IMR-90 (cell line): ENCODE results near the gene C10orf88. TPM values are rescaled to one million over a fixed set of nuclear protein-coding genes. Genes with fewer than 3 reads are reported as not detected.

ENCODE experiments used
- ATAC-seq: fragments of 200-7000 bp; cut with Tn5 transposase; 2 replicates; pipeline ENCODE4 v1.9.1; 2020; ENCODE audit warnings: low read depth, mild to moderate bottlenecking, moderate library complexity
- BruUV-seq: library from RNA; stranded (reverse); fragments of 400-500 nt; replicated peaks from 2 replicates; lab custom pipeline; 2021; lab: Mats Ljungman, UMichigan
- CTCF ChIA-PET: fragments of 300-600 bp; formaldehyde crosslinking; extraction: SDS; loops from one replicate; lab custom pipeline; 2021; ENCODE audit warnings: antibody characterized with exemption; lab: Yijun Ruan, JAX
- POLR2A ChIA-PET: fragments of 300-600 bp; sonication (Branson Sonifier 250); formaldehyde crosslinking; loops from one replicate; lab custom pipeline; 2022; ENCODE audit warnings: antibody characterized with exemption; ENCODE audit not compliant: unreplicated experiment; lab: Charles Lee
- DNase-seq: peaks from one replicate; pipeline ENCODE4 v3.0.0; 2013
- H2AFZ ChIP-seq: replicated peaks from 2 replicates; pipeline ENCODE3; 2013; ENCODE audit warnings: low read length, mild to moderate bottlenecking; ENCODE audit not compliant: poor library complexity
- H2AK5ac ChIP-seq: 2 replicates; pipeline ENCODE4 v1.6.1; 2013; ENCODE audit warnings: low read depth, low read length, inconsistent platforms
- H2AK9ac ChIP-seq: replicated peaks from 2 replicates; pipeline ENCODE3; 2013; ENCODE audit warnings: mild to moderate bottlenecking, low read depth, low read length, moderate library complexity; ENCODE audit not compliant: poor library complexity
- H2BK120ac ChIP-seq: 2 replicates; pipeline ENCODE4 v1.6.1; 2013; ENCODE audit warnings: low read depth, low read length, inconsistent platforms
- H2BK15ac ChIP-seq: 3 replicates; pipeline ENCODE4 v1.6.1; 2013; ENCODE audit warnings: low read depth, low read length, inconsistent platforms
- H2BK20ac ChIP-seq: 2 replicates; pipeline ENCODE4 v1.6.1; 2013; ENCODE audit warnings: low read depth, mild to moderate bottlenecking, inconsistent platforms, low read length, moderate library complexity
- H2BK5ac ChIP-seq: 2 replicates; pipeline ENCODE4 v1.6.1; 2013; ENCODE audit warnings: mild to moderate bottlenecking, low read depth, low read length, inconsistent platforms; ENCODE audit not compliant: poor library complexity, severe bottlenecking
- H3K14ac ChIP-seq: replicated peaks from 2 replicates; pipeline ENCODE4 v1.6.1; 2013; ENCODE audit warnings: low read depth, low read length, inconsistent platforms
- H3K18ac ChIP-seq: 2 replicates; pipeline ENCODE4 v1.6.1; 2013; ENCODE audit warnings: low read depth, low read length, control low read depth
- H3K23ac ChIP-seq: 2 replicates; pipeline ENCODE4 v1.6.1; 2013; ENCODE audit warnings: low read depth, low read length, inconsistent platforms
- H3K27ac ChIP-seq: 2 replicates; pipeline ENCODE4 v1.5.1; 2013; ENCODE audit warnings: mild to moderate bottlenecking, control low read depth, low read length; ENCODE audit not compliant: insufficient read depth
- H3K27me3 ChIP-seq: 2 replicates; pipeline ENCODE4 v1.6.1; 2013; ENCODE audit warnings: low read length; ENCODE audit not compliant: control insufficient read depth, insufficient read depth
- H3K36me3 ChIP-seq: 2 replicates; pipeline ENCODE4 v1.6.1; 2013; ENCODE audit warnings: low read length, mixed read lengths; ENCODE audit not compliant: control insufficient read depth, insufficient read depth
- H3K4ac ChIP-seq: 2 replicates; pipeline ENCODE4 v1.6.1; 2013; ENCODE audit warnings: low read depth, low read length, inconsistent platforms
- H3K4me1 ChIP-seq: 2 replicates; pipeline ENCODE4 v1.6.1; 2013; ENCODE audit warnings: low read length, mixed read lengths; ENCODE audit not compliant: control insufficient read depth, insufficient read depth
- H3K4me2 ChIP-seq: 2 replicates; pipeline ENCODE4 v1.6.1; 2013; ENCODE audit warnings: low read depth, mild to moderate bottlenecking, control low read depth, low read length, moderate library complexity
- H3K4me3 ChIP-seq: 2 replicates; pipeline ENCODE4 v1.5.1; 2013; ENCODE audit warnings: low read depth, mild to moderate bottlenecking, control low read depth, low read length, moderate library complexity; ENCODE audit not compliant: insufficient read depth
- H3K56ac ChIP-seq: 2 replicates; pipeline ENCODE4 v1.6.1; 2013; ENCODE audit warnings: low read length, inconsistent platforms; ENCODE audit not compliant: insufficient read depth; ENCODE audit errors: extremely low read depth
- H3K79me1 ChIP-seq, 2 experiments: 2 replicates each; pipeline ENCODE4 v1.6.1; 2013; ENCODE audit warnings: low read length in 2 of 2, inconsistent platforms in 1 of 2, low read depth in 1 of 2
- H3K9ac ChIP-seq: 2 replicates; pipeline ENCODE4 v1.6.1; 2013; ENCODE audit warnings: low read depth, low read length, control low read depth
- H3K9me1 ChIP-seq: 2 replicates; pipeline ENCODE4 v1.6.1; 2013; ENCODE audit warnings: low read length, inconsistent platforms; ENCODE audit not compliant: insufficient read depth
- H3K9me3 ChIP-seq: 2 replicates; pipeline ENCODE4 v1.6.1; 2013; ENCODE audit warnings: low read length; ENCODE audit not compliant: control insufficient read depth, insufficient read depth
- H4K20me1 ChIP-seq: 2 replicates; pipeline ENCODE4 v1.6.1; 2013; ENCODE audit warnings: low read length, inconsistent platforms; ENCODE audit not compliant: insufficient read depth
- H4K5ac ChIP-seq: 2 replicates; pipeline ENCODE4 v1.6.1; 2013; ENCODE audit warnings: mild to moderate bottlenecking, low read depth, low read length, control low read depth
- H4K8ac ChIP-seq, 2 experiments: 2 replicates each; pipeline ENCODE4 v1.6.1; 2013; ENCODE audit warnings: low read depth in 2 of 2, low read length in 2 of 2, control low read depth in 1 of 2, inconsistent platforms in 1 of 2
- H4K91ac ChIP-seq: 2 replicates; pipeline ENCODE4 v1.6.1; 2013; ENCODE audit warnings: low read depth, low read length, inconsistent platforms; ENCODE audit not compliant: insufficient read depth
- CEBPB ChIP-seq: IDR thresholded peaks from 2 replicates; pipeline ENCODE4 v1.6.1; 2012; ENCODE audit warnings: low read depth, low read length, improper control_type of control experiment
- CHD1 ChIP-seq: IDR thresholded peaks from 2 replicates; pipeline ENCODE4 v1.6.1; 2012; ENCODE audit warnings: low read depth, low read length, improper control_type of control experiment
- FOS ChIP-seq: fragments of 150-350 bp; IDR thresholded peaks from 2 replicates; pipeline ENCODE4 v1.6.1; 2016; ENCODE audit warnings: low read depth, low read length
- MAFK ChIP-seq: IDR thresholded peaks from 2 replicates; pipeline ENCODE4 v1.6.1; 2012; ENCODE audit warnings: low read depth, low read length, improper control_type of control experiment
- MXI1 ChIP-seq: IDR thresholded peaks from 2 replicates; pipeline ENCODE4 v1.6.1; 2012; ENCODE audit warnings: low read depth, mild to moderate bottlenecking, low read length, moderate library complexity, borderline replicate concordance
- NFE2L2 ChIP-seq: fragments of 150-350 bp; IDR thresholded peaks from 2 replicates; pipeline ENCODE4 v1.6.1; 2016; ENCODE audit warnings: low read depth, mild to moderate bottlenecking, low read length
- RAD21 ChIP-seq: IDR thresholded peaks from 2 replicates; pipeline ENCODE4 v1.6.1; 2012; ENCODE audit warnings: low read length, improper control_type of control experiment
- RCOR1 ChIP-seq: IDR thresholded peaks from 2 replicates; pipeline ENCODE4 v1.6.1; 2012; ENCODE audit warnings: mild to moderate bottlenecking, low read length, improper control_type of control experiment; ENCODE audit not compliant: insufficient replicate concordance
- RFX5 ChIP-seq: IDR thresholded peaks from 2 replicates; pipeline ENCODE4 v1.8.0; 2012; ENCODE audit warnings: low read depth, mild to moderate bottlenecking, low read length, moderate library complexity
- WGBS, 2 experiments: methylation state at CpG; one replicate each; pipeline versions ENCODE4 v1.1.5 to v1.1.7; 2013; ENCODE audit warnings: missing lambda C conversion rate in 2 of 2; ENCODE audit not compliant: insufficient read length in 1 of 2; ENCODE audit errors: extremely low coverage in 2 of 2; 5-methylcytosine and 5-hydroxymethylcytosine counted together
- dilution Hi-C: fragments of 300-500 bp; cut with HindIII; formaldehyde crosslinking; loops from one replicate; pipeline ENCODE4 v1.14.3; 2018; ENCODE audit warnings: low sequenced_read_pairs; ENCODE audit not compliant: unreplicated experiment
- in situ Hi-C: fragments of 300-500 bp; cut with MboI; formaldehyde crosslinking; loops from 3 replicates; pipeline ENCODE4 v1.14.3; 2019; ENCODE audit warnings: low sequenced_read_pairs, inconsistent platforms, mixed read lengths
- intact Hi-C: fragments of 100-400 bp; cut with micrococcal nuclease; formaldehyde crosslinking; loops from 2 replicates; pipeline ENCODE4 v1.10.0; 2022
- polyA plus RNA-seq, 3 experiments: library from polyadenylated mRNA; depleted of rRNA; stranded (reverse); fragments of >200 nt; gene quantifications; 2 replicates each; pipeline ENCODE4 v1.2.3, GENCODE V29; 2012; ENCODE audit warnings: low replicate concordance in 1 of 3
- total RNA-seq: library from RNA; depleted of rRNA; stranded (reverse); fragments of >200 nt; gene quantifications from 2 replicates; pipeline ENCODE4 v1.2.3, GENCODE V29; 2012
- TF ChIP-seq, protein P1 (sequence below): conservative IDR thresholded peaks from 2 replicates; pipeline ENCODE4 v1.5.1; 2012; ENCODE audit warnings: mild to moderate bottlenecking, low read depth, low read length, improper control_type of control experiment
- TF ChIP-seq, protein P2 (sequence below): fragments of 150-350 bp; IDR thresholded peaks from 2 replicates; pipeline ENCODE4 v1.6.1; 2016; ENCODE audit warnings: low read depth, mild to moderate bottlenecking, low read length, moderate library complexity, borderline replicate concordance

Gene C10orf88
- total and polyA plus RNA-seq, 2 of the 4 experiments (the other 2 are of a cell fraction), result 5.9 to 12.2 TPM

DNA sequence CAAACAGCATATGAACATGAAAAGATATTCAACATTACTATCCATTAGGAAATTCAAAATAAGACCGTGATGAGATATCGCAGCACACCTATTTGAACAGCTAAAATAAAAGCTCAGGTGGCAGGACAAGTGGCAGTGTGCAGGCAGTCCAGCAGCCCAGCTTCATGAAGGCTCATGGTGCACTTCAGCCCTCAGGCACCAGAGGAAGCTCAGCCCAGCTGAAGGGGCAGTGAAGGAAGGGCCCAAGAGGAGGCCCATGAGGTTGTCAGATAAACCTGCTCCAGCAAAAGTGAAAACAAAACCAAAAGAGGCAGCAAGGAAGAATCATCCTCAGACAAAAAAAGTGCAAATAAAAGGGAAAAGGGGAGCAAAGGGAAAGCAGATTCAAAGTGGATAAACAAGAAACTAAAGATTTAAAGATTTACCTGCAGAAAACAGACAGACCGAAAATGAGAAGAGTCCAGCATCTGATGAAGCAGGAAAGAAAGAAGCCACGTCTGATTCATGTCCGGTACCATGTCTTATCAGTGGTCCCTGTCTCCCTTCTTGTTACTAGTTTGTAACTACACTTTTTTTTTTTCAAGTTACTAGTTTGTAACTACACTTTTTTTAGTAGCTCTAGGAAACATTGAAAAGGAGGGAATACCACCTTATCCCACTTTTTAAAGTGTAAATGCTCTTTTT, 59.6 kb downstream of the C10orf88 start:
- no peaks in the 10 kb centered on the region for H3K9me3 ChIP-seq
- H3K4me1 ChIP-seq, result no peaks in the 10 kb centered on the region
- DNase-seq (no peak), ATAC-seq (no peak)
- no peak overlapping the region for H3K9ac ChIP-seq
- H4K91ac ChIP-seq, result no peak overlapping the region
- H4K5ac ChIP-seq, result no peak overlapping the region
- no peak overlapping the region for H2BK20ac ChIP-seq
- ChIA-PET POLR2A (no interaction called here), CTCF (no interaction called here)
- in situ Hi-C loops, result no loop called here
- intact Hi-C loops, result no loop called here
- H3K23ac ChIP-seq, result no peak overlapping the region
- dilution Hi-C loops, result no loop called here
- H2BK15ac ChIP-seq, result no peak overlapping the region
- no peaks in the 10 kb centered on the region for H3K27me3 ChIP-seq
- H3K4me3 ChIP-seq, result no peak overlapping the region
- no TSS peak for BruUV-seq
- no peak overlapping the region for H3K4ac ChIP-seq
- TF ChIP-seq, protein P1, sequence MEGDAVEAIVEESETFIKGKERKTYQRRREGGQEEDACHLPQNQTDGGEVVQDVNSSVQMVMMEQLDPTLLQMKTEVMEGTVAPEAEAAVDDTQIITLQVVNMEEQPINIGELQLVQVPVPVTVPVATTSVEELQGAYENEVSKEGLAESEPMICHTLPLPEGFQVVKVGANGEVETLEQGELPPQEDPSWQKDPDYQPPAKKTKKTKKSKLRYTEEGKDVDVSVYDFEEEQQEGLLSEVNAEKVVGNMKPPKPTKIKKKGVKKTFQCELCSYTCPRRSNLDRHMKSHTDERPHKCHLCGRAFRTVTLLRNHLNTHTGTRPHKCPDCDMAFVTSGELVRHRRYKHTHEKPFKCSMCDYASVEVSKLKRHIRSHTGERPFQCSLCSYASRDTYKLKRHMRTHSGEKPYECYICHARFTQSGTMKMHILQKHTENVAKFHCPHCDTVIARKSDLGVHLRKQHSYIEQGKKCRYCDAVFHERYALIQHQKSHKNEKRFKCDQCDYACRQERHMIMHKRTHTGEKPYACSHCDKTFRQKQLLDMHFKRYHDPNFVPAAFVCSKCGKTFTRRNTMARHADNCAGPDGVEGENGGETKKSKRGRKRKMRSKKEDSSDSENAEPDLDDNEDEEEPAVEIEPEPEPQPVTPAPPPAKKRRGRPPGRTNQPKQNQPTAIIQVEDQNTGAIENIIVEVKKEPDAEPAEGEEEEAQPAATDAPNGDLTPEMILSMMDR, result no peak
- TF ChIP-seq FOS (no peak), RCOR1 (no peak), RAD21 (no peak), RFX5 (no peak), MAFK (no peak), NFE2L2 (no peak), CHD1 (no peak), CEBPB (no peak), MXI1 (no peak)
- TF ChIP-seq, protein P2, sequence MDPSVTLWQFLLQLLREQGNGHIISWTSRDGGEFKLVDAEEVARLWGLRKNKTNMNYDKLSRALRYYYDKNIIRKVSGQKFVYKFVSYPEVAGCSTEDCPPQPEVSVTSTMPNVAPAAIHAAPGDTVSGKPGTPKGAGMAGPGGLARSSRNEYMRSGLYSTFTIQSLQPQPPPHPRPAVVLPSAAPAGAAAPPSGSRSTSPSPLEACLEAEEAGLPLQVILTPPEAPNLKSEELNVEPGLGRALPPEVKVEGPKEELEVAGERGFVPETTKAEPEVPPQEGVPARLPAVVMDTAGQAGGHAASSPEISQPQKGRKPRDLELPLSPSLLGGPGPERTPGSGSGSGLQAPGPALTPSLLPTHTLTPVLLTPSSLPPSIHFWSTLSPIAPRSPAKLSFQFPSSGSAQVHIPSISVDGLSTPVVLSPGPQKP, result no peak
- H3K4me2 ChIP-seq, result no peak overlapping the region
- H4K8ac ChIP-seq, result no peak overlapping the region
- no peaks in the 10 kb centered on the region for H3K36me3 ChIP-seq
- H4K20me1 ChIP-seq, result no peaks in the 10 kb centered on the region
- no peak overlapping the region for H3K18ac ChIP-seq
- H2BK120ac ChIP-seq, result no peak overlapping the region
- H2AK9ac ChIP-seq, result no peak overlapping the region
- H3K79me1 ChIP-seq, result no peaks in the 10 kb centered on the region
- H3K56ac ChIP-seq, result no peak overlapping the region
- no peak overlapping the region for H2AFZ ChIP-seq
- H2BK5ac ChIP-seq, result no peak overlapping the region
- H3K14ac ChIP-seq, result no peak overlapping the region
- H3K9me1 ChIP-seq, result no peaks in the 10 kb centered on the region
- no peak overlapping the region for H3K27ac ChIP-seq
- no CpG with 5 or more reads among the region's 5 CpGs for WGBS, 2 experiments
- H2AK5ac ChIP-seq, result no peak overlapping the region
